GF-D8 (cell line): ENCODE data around the gene NOP10.

Experiments
- DNase-seq: peaks from one replicate; lab custom pipeline; 2025; lab: John Stamatoyannopoulos, UW

The NOP10 gene

DNA sequence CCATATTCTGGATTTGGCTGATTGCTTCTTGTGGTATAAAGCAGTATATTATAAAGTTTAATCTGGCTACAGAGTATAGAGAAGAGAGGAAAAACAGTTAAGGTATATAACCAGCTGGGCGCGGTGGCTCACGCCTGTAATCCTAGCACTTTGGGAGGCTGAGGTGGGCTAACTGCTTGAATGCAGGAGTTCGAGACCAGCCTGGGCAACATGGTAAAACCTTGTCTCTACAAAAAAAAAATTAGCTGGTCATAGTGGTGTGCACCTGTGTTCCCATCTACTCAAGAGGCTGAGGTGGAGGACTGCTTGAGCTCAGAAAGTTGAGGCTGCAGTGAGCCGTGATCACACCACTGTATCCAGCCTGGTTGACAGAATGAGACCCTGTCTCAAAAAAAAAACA lies 12.7 kb downstream of the NOP10 start:
- no peak for DNase-seq

DNA sequence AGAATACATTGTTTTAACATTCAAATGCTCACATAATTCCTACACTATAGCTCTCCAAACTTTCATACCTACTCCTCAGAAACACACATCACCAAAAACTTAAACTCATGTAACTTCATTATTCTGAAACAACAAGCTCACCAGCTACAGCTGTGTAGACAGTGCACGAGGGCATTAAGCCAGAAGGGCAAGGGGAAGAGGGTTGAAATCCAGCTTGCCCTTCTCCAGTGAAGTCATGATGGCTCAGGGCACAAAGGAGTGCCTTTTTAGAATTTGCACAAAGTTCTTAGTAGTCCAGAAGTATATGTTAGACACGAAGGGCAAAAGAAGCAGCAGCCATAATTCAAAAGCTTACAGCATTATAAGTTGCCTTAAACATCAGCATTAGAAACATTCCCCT lies 13.9 kb downstream of the NOP10 start:
- DNase-seq: no peak

DNA sequence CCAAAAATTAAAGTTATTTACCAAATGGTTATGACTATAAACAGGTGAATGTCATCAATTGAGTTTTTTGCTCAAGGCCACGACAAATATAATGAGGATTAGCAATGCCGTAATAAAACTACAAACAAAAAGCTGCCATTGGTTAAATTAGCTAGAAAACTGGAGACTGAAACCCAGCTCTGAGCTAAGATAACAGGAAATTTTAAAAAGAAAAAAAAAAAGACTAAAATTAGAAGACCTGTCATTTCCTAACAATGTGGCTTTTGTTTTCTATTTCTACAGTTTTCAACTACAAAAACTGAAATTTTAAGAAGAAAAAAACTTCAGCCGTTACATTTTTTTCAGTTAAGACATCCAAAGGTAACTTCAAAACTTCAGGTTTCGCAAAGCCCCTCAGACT lies 15.0 kb downstream of the NOP10 start:
- no peak for DNase-seq

DNA sequence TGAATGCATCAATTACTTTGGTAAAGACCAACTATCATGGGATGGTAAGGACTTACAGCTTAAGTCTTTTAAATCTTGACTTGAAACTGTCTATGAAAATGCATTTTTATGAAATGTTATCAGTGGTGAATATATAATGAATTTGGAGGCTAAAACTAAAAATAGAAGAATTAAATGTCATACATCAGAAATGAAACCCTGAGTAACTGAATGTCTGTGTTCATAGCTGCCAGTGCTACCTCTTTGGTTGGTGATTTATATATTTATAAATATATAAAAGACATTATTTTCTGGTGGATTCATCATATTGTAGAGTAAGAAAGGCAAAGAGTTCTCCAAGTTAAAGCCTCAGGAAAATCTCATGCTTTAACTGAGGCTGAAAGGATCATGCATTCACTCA lies 17.6 kb downstream of the NOP10 start:
- DNase-seq: no peak

DNA sequence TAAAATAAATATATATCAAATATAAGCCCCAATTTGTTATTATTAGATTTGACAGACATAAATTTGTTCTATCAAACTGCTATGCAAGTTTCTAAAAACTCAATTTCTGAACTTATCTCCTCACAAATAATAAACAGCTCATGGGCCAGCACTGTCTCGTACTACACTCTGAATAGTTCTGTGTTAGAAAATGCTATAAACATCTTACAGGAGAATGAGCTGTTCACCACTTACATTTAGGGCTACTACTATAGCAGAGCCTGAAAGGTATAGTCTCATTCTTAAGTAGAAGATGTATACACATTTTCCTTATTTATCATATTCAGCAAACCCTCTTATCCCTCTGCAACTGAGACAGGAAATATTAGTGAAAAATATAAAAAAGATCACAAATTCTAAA lies 18.0 kb downstream of the NOP10 start:
- DNase-seq: no peak

DNA sequence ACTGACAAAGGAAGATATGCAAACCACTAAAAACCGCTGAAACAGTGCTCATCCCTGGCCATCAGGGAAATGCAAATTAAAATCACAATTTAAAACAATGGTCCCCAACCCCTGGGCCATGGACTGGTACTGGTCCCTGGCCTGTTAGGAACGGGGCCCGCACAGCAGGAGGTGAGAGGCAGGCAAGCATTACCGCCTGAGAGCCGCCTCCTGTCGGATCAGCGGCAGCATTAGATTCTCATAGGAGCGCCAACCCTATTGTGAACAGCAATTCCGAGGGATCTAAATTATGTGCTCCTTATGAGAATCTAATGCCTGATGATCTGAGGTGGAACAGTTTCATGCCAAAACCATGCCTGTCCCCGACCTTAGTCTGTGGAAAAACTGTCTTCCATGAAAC lies 19.7 kb downstream of the NOP10 start:
- no peak for DNase-seq

DNA sequence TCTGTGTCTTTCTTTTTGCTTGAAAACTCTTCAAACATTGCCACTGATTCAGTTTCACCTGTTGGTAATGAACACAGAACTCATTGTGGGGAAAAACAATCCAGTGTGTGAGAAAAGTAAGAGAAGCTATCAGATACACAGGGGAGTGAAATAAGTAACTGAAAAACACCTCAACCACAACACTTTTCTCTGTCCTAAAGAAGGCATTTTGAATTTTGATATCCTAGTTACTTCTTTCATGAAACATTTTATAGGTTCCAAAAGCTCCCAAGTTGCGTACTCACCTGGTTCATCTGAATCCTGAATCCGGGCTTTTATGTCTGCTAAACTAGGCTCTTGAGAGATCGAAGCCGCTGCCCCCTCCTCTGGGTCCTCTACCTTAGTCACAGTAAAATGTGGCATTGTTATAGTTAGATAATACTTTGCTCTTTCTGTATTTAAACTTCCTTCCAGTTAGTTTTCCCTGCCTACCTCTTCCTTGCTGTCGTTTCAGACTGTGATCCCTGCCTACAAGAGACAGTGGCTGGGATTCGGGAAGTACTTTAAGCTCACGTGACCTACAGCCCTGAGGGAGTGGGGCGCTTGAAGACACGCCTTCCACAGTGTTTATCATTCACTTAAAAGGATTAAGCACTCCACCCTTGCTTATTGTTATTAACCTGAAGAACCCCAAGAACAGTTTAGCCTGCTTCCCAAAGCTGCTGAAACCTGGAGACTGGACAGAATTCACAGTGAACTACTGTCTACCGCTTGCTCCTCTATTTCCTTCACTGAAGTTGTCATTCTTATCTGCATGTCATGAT lies 24.5 kb downstream of the NOP10 start:
- DNase-seq: no peak

DNA sequence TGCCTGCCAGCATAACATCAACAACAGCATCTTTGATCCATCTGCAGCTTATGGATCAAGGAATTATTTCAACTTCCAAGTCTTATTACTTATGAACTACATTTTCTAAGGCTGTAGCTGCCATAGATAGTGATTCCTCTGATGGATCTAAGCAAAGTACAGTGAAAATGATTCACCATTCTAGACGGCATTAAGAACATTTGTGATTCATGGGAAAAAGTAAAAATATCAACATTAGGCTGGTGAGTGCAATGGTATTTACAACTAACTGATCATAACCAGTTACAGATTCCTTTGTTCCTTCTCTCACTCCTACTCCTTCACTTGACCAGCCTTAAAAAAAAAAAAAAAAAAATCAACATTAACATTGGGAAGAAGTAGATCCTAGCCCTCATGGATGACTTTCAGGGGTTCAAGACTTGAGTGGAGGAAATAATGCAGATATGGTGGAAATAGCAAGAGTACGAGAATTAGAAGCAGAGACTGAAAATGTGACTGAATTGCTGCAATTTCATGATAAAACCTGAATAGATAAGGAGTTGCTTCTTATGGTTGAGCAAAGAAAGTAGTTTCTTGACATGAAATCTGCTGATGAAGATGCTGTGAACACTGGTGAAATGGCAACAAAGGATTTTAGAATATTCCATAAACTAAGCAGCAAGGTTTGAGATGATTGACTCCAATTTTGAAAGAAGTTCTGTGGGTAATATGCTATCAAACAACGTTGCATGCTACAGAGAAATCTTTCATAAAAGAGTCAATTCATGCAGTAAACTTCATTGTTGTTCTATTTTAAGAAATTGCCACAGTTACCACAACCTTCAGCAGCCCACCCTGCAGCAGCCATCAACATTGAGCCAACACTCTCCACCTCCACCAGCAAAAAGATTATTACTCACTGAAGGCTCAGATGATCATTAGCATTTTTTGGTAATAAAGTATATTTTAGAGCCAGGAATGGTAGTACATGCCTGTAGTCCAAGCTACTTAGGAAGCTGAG lies 28.1 kb downstream of the NOP10 start:
- no peak for DNase-seq

DNA sequence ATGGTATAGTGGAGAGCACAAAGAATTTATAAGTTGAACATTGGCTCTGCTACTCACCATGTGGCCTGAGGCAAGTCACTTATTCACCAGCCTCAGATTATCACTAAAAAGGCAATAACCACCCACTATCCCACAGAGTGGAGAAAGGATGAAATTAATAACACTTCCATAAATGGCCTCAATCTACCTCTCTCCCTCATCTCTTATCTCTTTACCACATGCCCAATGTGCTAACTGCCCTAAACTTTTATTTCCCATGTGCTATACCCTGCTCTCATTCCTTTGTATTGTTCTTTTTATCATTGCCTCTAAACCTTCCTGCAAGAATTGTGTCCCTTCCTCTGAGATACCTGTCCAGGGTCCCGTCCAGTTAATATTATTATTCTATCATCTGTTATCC lies 31.4 kb downstream of the NOP10 start:
- no peak for DNase-seq

DNA sequence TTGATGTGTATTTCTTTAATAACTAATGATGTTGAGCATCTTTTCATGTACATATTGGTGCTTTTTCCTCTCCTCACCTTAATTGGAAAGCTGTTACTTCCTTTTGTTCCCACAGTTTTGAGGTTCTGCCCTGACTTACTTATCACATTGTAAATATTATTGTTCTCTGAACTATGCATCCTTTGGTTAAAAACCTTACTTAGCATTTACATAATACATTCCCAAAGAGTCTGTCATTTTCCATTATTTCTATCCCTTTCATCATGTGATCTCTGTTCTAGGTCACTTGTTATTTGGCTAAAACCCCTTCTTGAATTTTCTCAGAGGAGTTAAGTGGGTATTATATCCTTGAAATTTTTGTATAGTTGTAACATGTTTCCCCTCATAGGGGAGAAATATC lies 38.3 kb downstream of the NOP10 start:
- no peak for DNase-seq

DNA sequence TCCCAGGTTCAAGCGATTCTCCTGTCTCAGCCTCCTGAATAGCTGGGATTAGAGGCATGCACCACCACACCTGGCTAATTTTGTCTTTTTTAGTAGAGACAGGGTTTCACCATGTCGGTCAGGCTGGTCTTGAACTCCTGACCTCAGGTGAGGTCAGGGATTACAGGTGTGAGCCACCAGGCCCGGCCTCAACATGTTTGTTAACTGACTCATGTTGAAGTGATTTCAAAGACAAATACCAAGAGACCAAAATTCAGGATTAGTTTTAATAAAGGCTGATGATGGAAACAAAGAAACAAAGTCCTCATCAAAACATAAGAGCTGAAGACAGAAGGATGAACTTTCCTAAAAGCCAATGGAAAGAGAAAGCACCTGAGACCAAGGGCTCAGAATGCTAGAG lies 41.9 kb downstream of the NOP10 start:
- DNase-seq: no peak

DNA sequence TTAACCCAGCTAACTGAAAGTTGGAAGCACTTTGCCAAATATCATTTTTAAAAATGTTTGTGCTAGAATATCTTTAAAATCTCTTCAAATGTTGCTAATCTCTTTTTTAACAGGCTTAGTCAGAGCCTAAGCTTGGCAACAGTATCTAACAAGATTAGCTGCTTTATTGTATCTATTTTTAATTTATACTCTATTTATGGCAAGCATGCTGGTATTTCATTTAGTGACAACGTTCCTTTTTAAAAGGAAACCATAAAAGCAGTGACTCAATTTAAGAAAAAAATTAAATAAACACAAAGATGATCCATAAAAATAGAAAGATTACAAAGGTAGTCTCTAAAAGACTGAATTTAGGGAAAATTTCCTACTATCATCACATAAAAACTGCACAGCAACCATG lies 45.9 kb downstream of the NOP10 start:
- DNase-seq: no peak

DNA sequence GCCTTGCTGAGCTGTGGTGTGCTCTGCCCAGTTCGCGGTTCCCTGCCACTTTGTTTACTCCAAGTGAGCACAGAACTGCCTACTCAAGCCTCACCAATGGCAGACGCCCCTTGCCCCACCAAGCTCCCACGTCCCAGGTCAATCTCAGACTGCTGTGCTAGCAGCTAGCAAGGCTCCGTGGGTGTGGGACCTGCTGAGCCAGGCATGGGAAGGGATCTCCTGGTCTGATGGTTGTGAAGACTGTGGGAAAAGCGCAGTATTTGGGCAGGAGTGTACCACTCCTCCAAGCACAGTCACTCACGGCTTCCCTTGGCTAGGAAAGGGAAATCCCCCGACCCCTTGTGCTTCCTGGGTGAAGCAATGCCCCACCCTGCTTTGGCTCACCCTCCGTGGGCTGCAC lies 50.3 kb downstream of the NOP10 start:
- no peak for DNase-seq
